Amniotic stem cell (primary cell): ENCODE measurements around the gene H2AZ1.
"Not testable (repeated sequence)": the region's sequence is repeated elsewhere in the genome, so short reads cannot be mapped to it uniquely, and the experiment has no call there.

Experiments
- DNase-seq: peaks from one replicate; lab custom pipeline; 2025; lab: John Stamatoyannopoulos, UW

The H2AZ1 gene

DNA sequence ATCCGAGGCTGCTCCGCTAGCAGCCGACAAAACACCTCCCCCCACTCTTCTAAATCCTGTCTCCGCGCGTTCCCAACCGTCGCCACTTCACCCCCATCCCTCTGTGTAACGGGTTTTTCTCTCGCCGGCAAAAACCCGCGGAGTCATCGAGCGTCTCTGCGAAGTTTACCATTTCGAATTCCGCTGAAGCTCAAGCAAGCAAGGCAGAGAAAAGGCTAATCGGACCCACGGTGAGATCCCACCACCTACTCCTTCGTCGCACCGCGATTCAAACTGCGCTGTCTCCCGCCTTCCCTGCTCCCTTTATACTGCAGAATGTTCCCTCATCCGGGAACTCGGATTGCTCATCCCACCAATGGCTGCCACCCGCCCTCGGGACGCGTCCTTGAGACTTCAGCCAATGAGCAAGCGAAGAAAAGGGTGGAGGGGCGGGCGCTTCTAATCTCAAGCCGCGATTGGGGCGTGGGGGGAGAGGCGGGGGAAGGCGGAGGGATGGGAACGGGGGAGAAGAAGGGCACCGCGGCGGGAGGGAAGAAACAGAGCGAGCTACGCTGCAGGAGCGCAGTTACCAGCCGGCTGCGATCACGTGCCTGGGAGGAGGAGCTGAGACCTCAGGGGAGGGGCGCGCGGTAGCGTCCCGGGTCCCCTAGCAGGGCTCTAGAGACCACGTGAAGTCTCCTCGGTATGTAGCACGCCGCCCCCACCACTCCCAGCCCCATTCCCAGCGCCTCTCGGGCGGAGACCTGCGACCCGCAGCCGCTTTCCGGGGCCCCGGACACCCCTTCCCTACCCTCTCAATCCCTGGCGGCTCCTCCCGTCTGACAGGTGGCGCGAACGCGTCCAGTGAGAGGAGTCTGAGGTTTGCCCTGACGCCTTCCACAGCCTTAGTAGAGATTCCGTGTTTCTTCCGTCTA, at the start of gene H2AZ1:
H2AZ1 (minus strand) TSS at position 277 of the 914 bp plus-strand sequence; CDS start at position 172, 105 bp downstream.
- peak; percentile 96 for DNase-seq

GRCh38 chr4:99998062-99998867, 48.2 kb upstream of the H2AZ1 start:
- DNase-seq: peak; percentile 42

DNA sequence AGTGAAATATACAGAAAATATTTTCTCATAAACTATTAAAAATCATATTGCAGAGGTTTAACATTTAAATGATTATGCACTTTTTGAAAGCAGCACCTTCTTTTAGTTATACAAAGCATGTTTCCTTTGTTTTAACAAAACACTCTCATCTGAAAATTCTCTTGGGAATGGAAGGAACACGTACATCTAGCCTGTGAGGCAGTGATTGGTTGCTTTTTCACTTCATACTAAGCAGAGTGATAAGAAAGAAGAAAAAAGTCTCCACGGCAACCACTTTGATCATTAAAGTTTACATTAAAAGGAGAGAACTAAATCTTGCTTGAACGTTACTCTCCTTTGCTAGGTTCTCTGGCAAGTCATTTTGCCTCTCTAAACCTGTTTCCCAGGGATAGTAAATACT, 41.7 kb upstream of the H2AZ1 start:
- no peak for DNase-seq

- no peak for DNase-seq
Measured at GRCh38 chr4:99987681-99988080, 37.6 kb upstream of the H2AZ1 start.

GRCh38 chr4:99986792-99987191, 36.7 kb upstream of the H2AZ1 start:
- no peak for DNase-seq

- DNase-seq: no peak
Measured at GRCh38 chr4:99983289-99983943, 33.3 kb upstream of the H2AZ1 start.

- DNase-seq: no peak
Measured at GRCh38 chr4:99979872-99980271, 29.8 kb upstream of the H2AZ1 start.

- DNase-seq: no peak
Measured at GRCh38 chr4:99971453-99972111, 21.5 kb upstream of the H2AZ1 start.

GRCh38 chr4:99968330-99968729, 18.3 kb upstream of the H2AZ1 start:
- DNase-seq: peak; percentile 24

DNA sequence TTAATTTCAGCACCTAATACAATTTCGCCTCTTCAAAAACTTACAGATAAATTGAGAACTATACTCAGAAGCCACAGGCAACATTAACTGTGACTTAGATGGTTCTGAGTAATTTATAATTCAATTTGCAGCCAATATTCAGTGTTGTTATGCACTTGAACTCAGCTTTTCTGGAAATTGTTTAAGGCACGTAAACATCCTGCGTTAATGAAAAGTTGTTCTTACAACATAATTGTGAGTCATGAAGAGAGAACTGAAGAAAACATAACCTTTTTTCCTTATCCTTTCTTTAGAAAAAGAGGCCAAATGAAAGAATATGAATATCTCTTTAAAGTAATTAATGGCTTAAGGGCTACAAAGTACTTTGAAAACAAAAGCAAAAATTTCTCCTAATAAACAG, 16.6 kb upstream of the H2AZ1 start:
- no peak for DNase-seq

DNA sequence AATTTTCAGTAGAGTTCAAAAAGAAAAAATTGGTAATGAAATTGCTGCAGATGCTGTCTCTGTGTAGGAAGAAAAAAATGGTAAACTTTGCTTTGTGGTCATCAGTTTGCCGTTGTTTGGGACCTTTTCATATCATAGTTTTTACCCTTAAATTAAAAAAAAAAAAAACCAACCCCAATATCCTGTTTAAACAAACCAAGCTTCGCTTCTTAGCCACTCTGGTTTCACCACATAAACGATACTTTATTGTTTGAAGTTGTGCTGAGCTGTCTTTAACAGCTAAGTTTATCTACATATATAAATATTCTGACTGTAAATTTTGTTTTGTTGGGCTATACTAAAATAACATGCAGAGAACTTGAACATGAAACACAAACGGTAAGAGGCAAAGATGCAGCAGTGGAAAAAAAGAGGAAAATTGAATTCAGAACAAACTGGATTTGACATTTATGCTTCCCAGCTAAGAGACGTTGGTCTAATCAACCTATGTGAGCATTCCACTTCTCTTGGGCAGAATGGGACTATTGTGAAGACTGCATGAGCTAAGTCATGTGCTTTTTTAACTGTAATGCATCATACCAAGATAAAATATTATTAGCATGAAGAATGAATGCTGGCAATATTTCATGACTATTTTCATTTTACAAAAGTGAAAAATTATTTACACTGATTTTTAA, 15.7 kb upstream of the H2AZ1 start:
- DNase-seq: no peak

DNA sequence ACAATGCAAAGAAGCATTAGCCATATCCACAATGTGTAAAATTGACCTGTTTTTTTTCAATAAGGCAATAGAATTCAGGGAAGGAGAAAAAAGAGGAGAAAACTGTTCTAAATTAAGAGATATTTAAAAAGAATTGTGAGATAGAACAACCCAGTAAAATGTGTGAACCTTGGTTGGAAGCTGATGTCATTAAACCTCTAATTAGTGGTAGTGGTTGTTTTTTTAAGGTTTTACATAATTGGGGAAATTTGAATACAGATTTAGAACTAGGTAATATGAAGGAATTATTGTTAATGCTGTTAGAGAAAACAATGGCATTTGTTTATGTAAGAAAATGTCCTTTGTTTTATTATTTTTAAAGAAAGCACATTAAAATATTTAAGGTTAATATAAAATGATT, 15.1 kb upstream of the H2AZ1 start:
- no peak for DNase-seq

DNA sequence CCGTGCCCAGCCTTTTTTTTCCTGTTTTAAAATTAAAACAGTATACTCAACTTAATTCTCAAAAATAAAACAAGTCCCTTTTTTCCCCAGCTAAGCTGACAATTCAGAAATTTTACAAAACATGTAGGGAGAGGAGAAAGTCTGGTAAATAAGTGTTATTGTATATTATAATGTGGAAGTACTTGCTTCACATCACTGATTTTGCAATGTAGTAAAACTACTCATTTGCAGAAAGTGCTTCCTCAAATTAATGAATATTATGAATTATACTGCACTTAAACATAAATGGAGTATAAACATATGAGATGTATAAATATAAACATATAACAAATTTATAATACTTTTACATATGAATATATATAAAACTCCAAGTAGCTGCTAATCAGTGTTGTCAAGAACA, 11.6 kb upstream of the H2AZ1 start:
- DNase-seq: no peak

DNA sequence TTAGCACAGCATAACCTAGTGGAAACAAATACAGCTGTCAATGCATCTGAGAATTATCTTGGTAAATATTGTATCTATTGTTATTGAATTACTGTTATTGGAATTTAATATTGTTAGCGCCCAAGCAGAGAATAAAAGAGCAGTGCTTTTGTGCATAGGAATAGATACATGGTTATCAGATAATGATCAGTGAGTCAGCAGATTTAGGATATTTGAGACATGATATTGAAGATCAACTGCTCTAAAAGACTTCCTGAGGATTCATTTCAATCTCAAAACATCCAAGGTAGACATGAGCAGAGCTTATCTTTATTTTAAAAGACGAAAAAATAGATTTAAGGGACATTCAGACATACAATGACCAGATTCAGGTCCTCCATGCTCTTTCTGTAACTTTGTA, 10.6 kb upstream of the H2AZ1 start:
- DNase-seq: no peak

GRCh38 chr4:99958207-99958606, 8.1 kb upstream of the H2AZ1 start:
- not testable (repeated sequence) for DNase-seq

DNA sequence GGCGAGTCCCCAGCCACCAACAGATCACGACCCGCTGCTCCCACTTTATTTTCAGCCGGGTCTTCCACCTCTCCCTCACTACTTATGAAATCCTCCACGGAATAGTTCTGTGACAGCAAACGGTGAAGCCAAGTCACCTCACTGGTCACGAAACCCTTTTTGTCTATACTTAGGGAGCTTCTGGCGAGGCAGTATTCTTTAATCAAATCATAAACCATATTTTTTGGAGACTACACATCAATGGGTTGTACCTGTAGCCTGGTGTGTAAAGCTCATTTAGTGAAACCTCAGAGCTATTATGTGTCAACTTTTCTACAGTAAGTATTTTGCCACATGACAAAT, 809 bp upstream of the H2AZ1 start:
- DNase-seq: no peak

DNA sequence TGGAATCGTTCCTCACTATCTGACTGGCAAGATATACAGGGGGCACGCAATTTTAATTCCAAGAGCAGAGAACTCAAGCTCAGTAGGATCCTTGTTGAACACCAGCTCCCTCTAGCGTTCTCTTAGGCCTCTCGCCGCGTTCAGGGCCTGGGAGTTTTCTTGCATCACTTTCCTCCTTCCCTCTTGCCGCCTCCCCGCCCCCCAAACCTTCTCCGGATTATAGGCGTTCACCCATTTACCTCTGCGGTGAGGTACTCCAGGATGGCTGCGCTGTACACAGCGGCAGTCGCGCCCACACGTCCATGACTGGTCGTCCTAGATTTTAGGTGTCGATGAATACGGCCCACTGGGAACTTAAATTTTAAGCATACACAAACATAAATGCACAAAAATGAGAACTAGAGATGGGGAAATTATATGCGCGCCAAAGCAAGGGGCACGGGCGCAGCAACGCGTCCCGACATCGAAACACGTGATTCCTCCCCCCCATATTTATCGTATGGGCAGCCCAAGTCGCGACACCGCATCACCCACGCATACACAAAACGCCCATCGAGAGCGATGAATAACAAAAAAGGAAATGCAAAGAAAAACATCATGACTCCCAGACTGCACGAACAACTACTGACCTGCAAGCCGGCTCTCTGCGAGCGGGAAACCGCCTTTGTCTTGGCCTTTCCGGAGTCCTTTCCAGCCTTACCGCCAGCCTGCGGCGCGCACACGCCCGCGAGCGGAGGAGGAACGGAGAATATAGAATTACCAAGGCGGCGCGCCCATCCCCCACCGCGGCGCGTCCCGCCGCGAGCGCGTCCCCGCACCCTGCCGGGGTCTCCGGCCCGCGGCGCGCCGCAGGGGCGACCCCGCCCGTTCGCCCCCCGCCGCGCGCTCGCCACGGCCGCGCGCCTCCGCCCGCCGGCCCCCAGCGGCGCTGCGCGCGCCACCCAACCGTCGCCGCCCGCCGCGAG, 759 bp downstream of the H2AZ1 start:
- peak; percentile 94 for DNase-seq

- no peak for DNase-seq
Measured at GRCh38 chr4:99947608-99948007, 2.5 kb downstream of the H2AZ1 start.

GRCh38 chr4:99947190-99947578, 2.9 kb downstream of the H2AZ1 start:
- no peak for DNase-seq
